Glomerular endothelial cell (primary cell): Measurements from ENCODE around the gene CD99. TPM values are rescaled to one million over a fixed set of nuclear protein-coding genes. Genes with fewer than 3 reads are reported as not detected.

Experiments used
- DNase-seq: peaks from one replicate; pipeline ENCODE4 v3.0.0-alpha.2; 2011; ENCODE audit warnings: low read depth, low spot score; ENCODE audit errors: extremely low read depth
- total RNA-seq: library from RNA; depleted of rRNA; stranded (reverse); fragments of >200 nt; gene quantifications from 2 replicates; pipeline ENCODE4 v1.2.3, GENCODE V29; 2015

CD99 gene
- total RNA-seq, 1 donor from 2014 or later: 777 TPM

DNA sequence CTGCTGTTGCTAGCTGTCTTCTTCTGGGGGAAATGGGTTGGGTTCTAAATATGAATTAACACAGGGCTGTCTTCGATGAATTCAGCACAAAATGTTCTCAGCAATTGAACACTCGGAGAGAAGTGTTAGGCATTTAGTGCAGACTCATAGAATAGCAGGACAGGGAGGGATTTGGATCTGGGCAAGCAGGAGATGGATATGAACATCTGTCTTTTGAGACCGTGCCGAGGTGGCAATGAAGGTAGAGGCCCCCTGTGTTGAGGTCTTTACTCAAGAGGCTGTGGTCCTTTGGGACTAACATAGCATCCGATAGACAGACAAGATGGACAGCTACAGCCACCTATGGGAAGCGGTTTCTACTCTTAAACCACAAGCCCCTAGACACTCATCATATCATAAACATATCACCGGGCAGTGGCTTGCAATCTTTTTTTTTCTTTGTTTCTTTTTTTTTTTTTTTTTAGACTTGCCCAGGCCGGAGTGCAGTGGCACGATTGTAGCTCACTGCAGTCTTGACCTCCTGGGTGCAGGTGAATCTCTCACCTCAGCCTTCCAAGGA, 6.7 kb downstream of the CD99 start:
- DNase-seq: no peak

DNA sequence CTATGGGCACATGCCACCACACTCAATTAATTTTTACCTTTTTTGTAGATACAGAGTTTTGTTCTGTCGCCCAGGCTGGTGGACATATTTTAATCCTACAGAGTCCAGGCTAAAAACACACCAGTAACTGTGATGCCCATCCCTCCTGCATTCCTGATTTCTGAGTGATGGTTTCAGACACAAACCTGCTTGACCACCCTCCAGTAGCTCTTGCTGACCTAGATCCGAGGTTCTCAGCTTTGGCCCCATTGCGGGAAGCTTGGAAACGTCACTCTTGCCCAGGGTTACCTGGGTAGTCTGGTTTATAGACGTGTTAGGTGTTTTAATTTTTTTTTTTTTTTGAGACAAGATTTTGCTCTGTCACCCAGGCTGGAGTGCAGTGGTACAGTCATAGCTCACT, 7.5 kb downstream of the CD99 start:
- DNase-seq: no peak

DNA sequence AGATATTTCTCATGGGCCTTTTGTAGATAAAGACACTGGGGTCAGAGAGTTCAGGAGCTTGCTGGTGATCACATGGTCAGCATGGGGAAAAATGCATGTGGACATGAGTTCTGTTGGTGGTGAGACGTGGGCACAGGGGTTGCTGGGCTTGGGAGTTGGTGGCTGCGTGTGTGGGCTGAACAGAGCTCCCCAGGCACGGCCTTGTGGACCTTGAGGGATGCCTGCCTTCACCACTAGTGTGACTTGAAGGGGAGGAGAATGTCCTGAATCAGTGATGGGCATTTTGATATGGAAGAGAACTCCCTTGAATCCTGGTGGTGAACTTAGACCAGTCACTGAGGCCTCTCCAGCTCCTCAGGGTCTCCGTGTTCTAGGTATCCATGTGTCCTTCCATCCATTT, 8.9 kb downstream of the CD99 start:
- no peak for DNase-seq

DNA sequence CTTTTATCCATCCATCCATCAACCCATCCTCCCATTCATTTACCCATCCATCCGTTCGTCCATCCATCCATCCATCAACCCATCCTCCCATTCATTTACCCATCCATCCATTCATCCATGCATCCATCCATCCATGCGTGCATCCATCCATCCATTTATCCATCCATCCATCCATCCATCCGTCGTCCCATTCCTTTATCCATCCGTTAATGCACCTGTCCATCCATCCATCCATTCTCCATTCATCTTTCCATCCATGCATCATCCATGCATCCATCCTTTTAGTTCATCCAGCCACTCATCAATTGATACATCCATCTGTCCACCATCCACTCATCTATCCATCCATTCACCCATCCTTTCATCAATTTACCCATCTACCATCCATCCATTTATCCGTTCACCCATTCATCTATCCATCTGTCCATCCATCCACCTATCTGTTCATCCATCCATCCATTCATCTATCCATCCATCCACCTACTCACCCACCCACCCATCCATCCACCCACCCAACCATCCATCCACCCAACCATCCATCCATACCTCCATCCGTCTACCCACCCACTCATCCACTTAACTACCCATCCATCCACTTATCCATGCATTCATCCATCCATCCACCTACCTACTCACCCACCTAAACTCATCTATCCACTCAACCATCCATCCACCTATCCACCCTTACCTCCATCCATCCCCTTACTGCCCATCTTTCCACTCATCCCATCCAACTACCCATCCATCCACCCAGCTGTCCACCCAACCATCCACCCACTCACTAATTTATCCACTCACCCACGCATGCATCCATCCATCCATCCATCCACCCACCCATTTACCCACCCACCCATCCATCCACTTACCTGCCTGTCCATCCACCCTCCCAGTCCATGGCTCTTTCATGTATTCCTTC, 9.6 kb downstream of the CD99 start:
- DNase-seq: no peak

DNA sequence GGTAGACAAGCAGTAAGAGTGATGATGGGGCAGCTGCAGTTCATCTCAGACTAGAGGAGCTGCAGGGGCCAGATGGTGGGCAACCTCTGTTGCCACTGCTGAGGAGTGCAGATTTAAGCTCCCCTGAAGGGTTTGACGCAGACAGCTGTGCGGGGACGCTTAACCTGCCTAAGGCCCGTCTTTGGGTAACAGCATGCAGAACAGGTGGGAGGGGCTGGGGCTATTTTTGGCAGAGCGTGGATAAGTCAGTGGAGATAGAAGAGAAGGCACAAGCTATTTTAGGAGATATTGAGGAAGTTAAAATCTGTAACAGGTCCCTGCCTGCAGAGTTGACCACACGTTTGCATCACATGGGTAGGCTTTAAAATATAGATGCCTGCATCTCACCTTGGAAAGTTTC, 10.5 kb downstream of the CD99 start:
- DNase-seq: no peak

DNA sequence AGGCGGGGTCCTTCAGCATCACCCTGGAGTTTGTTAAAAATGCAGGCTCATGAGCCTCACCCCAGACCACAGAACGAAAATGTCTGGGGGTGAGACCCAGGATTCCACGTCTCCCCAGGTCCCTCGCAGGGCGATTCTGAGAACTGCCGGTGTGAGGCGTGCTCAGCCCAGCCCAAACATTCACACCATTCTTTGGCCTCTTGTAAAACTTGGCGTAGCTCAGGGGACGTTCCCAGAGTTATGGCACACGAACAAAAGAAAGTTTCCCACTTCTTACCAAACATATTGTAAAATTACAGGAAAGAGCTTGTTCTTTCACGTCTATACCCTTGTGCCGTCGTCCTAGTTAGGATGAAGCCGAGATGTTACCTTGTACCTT, 12.9 kb downstream of the CD99 start:
- DNase-seq: no peak

DNA sequence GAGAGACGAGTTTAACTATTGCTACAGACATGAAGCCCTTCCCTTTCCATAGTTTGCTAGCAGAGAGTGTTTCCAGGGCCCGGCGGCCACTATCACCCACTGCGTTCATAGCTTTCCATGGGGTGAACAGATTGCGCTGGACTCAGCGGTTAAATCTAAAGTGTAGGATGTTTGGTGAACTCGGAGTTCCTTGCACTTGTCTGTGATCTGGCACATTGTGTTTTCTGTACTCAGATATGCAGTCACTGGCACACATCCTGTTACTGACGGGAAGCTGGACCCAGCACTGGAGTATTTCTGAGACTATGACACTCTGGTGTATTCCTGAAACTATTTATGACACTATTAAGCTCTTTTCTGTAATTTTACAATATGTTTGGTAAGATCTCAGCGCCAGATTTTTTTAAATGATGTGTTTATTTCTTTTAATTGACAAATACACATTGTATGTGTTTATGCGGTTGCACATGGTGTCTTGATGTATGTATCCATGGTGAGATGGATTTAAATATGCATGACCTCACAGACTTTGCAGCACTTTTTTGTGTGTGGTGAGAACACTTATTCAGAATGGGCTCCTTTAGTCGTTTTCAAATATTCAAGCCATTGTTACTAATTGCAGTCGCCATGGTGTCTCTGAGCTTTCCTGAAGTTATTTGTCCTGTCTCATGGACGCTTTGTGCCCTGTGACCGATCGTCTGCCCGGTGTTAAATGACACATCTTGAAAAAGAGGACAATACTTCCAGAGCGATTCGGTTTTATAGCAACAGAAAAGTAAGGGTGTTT, 14.1 kb downstream of the CD99 start:
- no peak for DNase-seq

DNA sequence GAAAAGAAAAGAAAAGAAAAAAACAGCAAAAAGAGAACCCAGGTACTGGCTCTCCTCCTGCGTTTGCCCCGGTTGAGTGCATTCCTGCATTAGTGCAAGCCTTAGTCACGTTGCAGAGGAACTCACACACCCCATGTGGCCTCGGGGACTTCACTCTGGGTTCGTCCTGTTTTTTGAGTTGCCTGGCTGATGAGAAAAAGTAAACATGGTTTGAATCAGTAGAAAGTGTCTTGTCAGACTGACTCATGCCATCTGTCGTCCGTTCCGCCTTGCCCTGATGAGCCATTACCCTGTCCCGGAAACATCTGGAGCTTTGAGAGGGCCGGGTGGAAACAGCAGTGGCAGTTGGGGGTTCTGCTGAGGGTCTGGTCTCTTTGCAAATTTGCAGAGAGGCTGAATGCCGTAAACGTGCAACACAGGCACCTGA, 16.3 kb downstream of the CD99 start:
- DNase-seq: no peak

DNA sequence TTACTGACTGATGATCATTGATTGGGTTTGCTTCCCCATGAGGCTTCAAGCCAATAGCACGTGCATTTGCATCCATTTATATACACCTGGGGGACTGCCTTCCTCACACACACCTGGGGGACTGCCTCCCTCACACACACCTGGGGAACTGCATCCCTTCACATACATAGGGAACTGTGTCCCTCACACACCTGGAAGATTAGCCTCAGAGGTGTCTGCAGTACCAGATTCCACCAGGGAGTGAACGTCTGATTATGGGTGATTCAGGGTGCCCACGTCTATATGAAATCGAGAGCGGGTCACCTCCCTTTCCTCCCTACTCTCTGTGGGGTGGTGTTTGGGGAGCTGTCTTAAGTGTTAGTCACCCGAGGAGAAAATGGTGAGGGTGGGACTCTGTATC, 16.9 kb downstream of the CD99 start:
- DNase-seq: no peak

DNA sequence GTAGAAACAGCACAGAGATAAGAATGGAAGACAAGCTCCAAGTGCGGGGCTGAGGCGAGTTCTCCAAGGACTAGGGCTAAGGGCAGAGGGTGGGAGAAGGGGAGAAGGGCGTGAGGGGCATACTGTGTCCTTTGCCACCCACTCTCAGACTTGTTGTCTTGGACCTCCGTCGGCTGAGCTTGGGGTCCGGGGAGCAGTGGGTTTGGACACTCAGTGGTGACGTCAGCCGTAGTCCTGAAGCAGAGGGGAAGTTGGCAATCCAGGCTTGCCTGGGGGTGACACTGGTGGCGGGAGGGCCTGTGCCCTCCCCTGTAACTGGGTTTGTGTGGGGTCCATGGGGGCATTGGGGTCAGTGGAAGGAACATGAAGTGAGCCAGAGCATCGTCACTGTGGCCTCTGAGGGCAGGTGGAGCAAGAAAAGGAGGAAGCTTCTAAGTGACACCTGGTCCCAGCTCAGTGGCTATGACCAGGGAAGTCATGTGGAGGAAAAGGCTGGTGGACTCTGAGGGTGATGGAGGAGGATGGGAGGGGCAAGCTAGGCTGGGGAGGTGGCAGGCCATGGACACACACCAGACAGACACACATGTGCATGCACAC, 17.6 kb downstream of the CD99 start:
- DNase-seq: no peak

DNA sequence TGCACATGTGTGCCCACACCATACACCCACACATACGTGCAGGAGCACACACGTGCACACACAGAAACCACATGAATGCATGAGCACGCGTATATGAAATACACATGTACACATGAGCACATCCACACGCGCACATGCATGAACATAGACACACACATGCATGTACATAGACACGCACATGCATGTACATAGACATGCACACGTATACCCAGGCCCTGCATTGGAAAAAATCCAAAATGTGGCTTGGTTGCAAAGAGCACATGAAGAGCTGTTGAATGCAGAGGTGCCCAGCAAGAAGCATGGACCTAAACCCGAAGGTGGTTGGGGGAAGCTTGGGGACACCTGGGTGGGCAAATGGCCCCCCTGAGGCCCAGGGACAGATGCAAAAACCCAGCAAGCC, 18.5 kb downstream of the CD99 start:
- DNase-seq: no peak

DNA sequence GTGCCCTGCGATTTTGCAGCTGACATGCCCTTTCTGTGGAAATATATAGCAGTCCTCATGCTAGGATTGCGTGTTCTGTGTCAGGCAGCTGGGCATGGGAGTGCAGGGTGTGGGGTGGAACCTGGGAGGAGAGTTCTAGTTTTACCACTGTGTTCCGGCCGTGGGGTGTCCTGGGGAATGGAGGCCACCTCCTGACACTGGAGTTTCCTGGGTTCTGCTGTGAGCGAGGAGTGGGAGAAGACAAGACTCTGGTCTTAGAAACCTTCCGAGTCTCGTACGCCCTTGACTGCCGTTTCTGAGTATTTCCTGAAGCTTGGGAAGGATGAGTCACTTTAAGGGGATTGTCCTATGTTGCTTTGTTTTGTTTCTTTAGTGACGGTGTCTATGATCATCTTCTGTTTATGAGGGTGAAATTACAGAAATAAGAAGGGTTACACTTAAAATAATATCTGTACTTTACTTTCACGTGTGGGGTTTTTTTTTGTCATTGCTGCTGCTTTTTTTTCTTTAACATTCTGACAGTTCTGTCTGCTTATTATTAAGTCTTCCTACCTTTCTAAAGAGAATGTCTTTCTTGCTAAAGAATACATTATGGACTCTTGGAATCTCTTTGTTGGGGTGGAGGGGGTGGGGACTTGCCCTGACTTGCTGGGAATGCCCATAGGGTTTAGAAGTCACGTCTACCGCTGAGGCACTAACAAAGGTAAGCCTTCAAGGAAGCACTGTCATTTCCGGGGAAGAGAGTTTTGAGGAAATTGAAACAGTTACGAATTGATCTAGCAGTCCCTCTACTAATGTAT, 19.1 kb downstream of the CD99 start:
- no peak for DNase-seq

DNA sequence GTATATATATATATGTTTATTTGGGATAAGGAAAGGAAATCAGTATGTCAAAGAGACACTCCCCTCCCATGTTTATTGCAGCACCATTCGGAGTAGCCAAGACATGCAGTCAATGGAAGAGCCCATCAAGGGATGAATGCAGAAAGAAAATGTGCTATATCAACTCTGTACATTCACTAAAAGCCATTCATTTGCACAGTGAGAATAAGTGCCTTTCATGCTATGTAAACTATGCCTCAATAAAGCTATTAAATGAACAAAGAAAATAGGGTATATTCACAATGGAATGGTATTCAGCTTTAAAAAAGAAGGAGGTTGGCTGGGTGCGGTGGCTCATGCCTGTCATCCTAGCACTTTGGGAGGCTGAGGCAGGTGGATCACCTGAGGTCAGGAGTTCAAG, 20.3 kb downstream of the CD99 start:
- DNase-seq: no peak

DNA sequence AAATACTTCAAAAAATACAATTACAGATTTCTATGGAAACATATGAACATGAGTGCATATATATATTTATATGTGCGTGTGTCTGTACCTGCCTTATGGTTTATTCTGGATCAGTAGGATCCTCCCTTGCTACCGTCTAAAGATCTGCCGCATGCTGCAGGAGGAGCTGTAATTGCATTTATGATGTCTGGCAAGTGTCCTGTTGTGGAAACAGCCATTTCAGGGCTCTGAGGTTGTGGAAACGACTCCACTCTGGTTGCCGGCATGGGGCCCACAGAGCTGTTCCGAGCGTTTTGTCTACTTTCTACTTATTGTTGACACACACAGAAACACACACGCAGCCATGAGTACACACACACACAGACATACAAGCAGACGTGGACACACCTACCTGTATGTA, 21.3 kb downstream of the CD99 start:
- DNase-seq: no peak

DNA sequence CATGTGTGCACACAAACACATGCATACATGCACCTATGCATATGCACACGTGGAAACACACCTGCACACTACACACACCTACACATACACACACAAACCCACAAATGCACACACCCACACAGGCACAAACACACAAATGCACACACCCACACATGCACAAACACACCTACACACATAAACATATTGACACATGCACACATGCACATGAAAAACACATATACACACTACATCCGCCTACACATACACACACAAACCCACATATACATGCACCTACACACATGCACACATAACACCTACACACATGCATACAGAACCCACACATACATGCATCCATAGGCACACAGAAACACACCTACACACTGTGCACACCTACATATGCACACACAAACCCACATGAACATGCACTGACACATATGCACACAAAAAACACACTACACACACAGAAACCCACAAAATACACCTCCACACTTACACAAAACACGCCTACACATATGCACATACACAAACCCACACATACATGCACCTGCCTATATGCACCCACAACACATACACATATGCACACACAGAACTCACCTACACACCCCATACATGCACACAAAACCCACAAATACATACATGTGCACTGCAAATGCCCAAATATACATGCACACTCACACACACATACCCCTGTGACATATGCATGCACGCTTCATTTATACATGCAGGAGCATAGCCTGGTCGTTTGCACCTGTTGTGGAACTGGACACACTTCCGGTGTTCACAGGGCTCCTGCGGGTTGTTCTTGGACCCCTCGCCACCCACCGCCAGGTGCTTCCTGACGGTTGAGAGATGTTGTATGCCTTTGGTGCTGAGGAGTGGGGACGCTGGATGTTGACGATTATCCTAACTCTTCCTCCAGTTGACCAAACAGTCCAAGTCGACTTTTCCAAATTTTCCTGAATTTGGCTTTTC, 22.1 kb downstream of the CD99 start:
- no peak for DNase-seq

DNA sequence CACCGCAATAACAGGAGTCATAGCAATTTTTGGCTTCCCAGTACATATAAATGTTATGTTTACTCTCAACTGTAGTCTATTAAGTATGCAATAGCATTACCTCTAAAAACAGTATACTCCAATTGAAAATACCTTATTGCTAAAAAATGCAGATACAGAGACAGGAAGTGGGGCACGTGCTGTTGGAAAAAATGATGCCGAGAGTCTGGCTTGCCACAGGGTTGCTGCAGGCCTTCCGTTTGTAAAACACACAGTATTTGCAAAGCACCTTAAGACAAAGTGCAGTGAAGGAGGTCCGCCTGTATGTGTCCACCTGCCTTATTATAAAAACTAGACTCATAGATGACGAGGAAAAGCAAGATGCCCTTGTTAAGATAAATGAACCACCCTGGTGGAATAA, 23.5 kb downstream of the CD99 start:
- no peak for DNase-seq

DNA sequence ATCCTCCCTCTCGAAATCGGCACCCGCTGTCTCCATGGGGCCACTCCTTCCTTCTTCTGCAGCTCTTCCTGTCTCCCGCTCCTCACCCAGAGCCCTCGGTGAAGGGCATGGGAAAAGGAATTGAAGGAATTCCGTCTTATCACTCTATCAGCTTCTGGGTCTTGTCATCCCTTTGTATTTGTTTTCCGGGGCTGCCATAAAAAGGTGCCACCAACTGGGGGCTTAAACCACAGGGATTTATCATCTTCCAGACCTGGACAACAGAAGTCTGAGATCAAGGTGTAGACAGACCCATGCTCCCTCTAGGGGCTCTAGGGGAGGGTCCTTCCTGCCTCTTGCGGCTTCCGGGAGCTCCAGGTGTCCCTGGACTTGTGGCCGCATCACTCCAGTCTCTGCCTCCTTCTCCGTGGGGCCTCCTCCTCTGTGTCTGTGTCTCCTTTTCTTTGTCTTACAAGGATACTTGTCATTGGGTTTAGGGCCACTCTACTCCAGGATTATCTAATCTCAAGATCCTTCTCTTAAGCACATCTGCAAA, 24.0 kb downstream of the CD99 start:
- no peak for DNase-seq

DNA sequence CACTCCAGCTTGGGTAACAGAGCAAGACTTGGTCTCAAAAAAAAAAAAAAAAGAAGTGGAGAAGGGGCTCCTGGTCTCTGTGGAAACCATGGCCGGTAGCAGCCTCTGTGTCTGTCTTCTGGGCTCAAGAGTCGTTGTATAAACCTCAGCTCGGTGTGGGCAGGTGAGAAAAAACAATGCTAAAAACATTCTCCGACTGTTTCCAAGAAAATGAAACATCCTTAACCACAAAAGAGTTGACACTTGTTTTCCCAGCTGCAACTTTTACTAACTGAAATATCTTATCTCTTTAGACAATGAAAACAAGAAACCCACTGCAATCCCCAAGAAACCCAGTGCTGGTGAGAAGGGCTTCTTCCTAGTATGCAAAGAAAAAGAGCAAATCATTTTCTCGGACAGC, 26.2 kb downstream of the CD99 start:
- DNase-seq: no peak

DNA sequence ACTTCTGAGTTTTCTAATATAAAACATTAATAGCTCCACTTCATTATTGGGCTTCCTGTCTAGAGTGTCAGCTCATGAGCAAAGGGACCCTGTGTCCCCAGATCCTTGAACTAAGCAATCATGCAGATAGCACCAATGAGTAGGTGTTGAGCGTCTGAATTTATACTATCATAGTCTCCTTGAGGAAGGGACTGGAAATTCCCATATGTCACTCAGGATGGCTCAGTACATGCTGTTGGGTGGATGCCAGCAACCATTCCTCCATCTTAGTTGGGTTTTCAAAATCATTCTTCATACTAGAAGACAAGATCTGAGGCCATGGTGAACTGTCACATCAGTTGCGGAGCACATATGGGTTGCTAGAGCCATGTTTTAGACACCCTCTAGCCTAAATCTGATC, 27.7 kb downstream of the CD99 start:
- no peak for DNase-seq
